Esophagus squamous epithelium (tissue), 5 donors: Measurements from ENCODE around the gene MRGPRD. TPM values are rescaled to one million over a fixed set of nuclear protein-coding genes. Genes with fewer than 3 reads are reported as not detected.

Experiments used
- DNase-seq: peaks from one replicate; lab custom pipeline; 2025; lab: John Stamatoyannopoulos, UW
- H3K27ac ChIP-seq, 4 donors: fragments of 200-600 bp; sonication (generic); one replicate each; pipeline ENCODE4 v1.5.1; 2016 to 2019; ENCODE audit warnings: mild to moderate bottlenecking in 1 of 4
- H3K27me3 ChIP-seq, 4 donors: fragments of 200-600 bp; sonication (generic); 1 replicate in 3 of 4; 2 replicates in 1 of 4; pipeline versions ENCODE4 v1.5.1 to v1.6.0; 2017 to 2021; ENCODE audit warnings: antibody characterized with exemption in 1 of 4
- H3K36me3 ChIP-seq, 3 donors: fragments of 200-600 bp; sonication (generic); one replicate each; pipeline ENCODE4 v1.5.1; 2016 to 2019
- H3K4me1 ChIP-seq, 3 donors: fragments of 200-600 bp; sonication (generic); one replicate each; pipeline ENCODE4 v1.5.1; 2017 to 2019
- H3K4me3 ChIP-seq, 4 donors: fragments of 200-600 bp; sonication (generic); 1 replicate in 3 of 4; 2 replicates in 1 of 4; pipeline ENCODE4 v1.5.1; 2016 to 2019; ENCODE audit warnings: mild to moderate bottlenecking in 2 of 4, moderate library complexity in 1 of 4
- H3K9me3 ChIP-seq, 3 donors: fragments of 200-600 bp; sonication (generic); one replicate each; pipeline ENCODE4 v1.5.1; 2016 to 2019
- POLR2A ChIP-seq, 4 donors: fragments of 450-650 bp; IDR thresholded peaks; one replicate each; pipeline ENCODE4 v1.6.1; 2017; ENCODE audit warnings: antibody characterized with exemption in 4 of 4, mild to moderate bottlenecking in 4 of 4, moderate library complexity in 3 of 4
- WGBS, 2 donors: methylation state at CpG; one replicate each; pipeline ENCODE4 v1.1.5; 2018; 5-methylcytosine and 5-hydroxymethylcytosine counted together
- intact Hi-C: fragments of 100-400 bp; cut with DNase I; formaldehyde crosslinking; loops from one replicate; pipeline ENCODE4 v1.15.0; 2022
- total RNA-seq, 4 donors: library from RNA; depleted of rRNA; stranded (reverse); fragments of >200 nt; gene quantifications; one replicate each; pipeline ENCODE4 v1.1.0, GENCODE V29; 2016
- TF ChIP-seq, protein P1 (sequence below), 6 experiments: fragments of 450-650 bp in 4 of 6; fragments of 200-600 bp in 2 of 6; sonication (generic) in 2 of 6; IDR thresholded peaks; one replicate each; pipeline ENCODE4 v1.5.1; 2016 to 2019; ENCODE audit warnings: antibody characterized with exemption in 6 of 6, mild to moderate bottlenecking in 4 of 6, moderate library complexity in 4 of 6
- donor health status: DM: yes; HTN: yes; CAD: no.

The MRGPRD gene
- total RNA-seq, 4 donors from 2014 or later: not detected

DNA sequence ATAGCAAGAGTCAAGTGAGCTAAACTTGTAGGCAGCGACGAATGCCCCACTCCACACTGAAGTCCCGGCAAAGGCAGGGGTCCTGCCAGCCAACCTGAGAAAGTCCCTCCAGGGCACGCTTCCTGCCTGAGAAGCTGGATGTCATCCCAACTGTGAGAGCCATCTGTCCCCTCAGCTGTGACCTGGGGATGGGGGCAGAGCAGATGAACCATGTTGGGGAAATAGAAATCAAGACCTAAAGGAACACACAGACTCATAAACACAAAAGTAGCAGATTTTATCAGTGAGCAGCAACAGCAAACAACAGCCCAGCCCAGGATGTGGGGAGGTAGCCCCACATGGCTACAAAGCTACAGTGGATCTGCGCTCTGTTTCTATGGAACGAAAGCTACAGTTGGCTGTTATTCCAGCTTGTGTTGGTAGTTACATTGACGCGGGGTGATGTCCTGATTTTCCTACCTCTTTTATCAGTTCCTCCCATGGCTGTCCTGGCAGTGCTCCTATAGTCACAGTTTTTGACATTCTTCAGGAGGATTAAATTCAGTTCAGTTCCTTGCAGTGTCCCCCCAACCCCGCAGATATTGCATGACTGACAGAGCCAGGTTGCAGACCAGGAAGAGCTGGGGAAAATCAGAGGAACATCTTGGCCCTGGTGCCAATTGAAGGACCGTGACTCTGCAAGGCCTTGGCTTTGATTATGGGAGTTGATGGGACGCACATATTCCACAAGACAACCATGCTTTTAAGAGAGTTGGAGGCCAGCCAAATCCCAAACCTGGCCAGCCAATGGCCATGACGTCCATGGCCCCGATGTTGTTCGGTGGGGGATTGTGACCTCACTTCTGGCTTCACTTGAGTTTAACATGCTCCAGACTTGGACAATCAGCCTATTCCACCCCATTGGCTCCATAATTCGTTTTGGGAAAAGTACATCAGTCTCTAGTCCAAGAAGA lies 14.6 kb downstream of the MRGPRD start:
- H3K27me3 ChIP-seq: peaks cover 0 to 8% (median 0%) of the 10 kb centered on the region in 4 donors
- H3K4me3 ChIP-seq: no peak overlapping the region
- no peak for DNase-seq
- intact Hi-C loops: no loop called here
- no peak overlapping the region for H3K27ac ChIP-seq
- H3K36me3 ChIP-seq: no peaks in the 10 kb centered on the region
- H3K4me1 ChIP-seq: no peaks in the 10 kb centered on the region
- TF ChIP-seq, protein P1, sequence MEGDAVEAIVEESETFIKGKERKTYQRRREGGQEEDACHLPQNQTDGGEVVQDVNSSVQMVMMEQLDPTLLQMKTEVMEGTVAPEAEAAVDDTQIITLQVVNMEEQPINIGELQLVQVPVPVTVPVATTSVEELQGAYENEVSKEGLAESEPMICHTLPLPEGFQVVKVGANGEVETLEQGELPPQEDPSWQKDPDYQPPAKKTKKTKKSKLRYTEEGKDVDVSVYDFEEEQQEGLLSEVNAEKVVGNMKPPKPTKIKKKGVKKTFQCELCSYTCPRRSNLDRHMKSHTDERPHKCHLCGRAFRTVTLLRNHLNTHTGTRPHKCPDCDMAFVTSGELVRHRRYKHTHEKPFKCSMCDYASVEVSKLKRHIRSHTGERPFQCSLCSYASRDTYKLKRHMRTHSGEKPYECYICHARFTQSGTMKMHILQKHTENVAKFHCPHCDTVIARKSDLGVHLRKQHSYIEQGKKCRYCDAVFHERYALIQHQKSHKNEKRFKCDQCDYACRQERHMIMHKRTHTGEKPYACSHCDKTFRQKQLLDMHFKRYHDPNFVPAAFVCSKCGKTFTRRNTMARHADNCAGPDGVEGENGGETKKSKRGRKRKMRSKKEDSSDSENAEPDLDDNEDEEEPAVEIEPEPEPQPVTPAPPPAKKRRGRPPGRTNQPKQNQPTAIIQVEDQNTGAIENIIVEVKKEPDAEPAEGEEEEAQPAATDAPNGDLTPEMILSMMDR (IDR thresholded peaks at IDR 0.05): no peak
- WGBS, 2 donors: 80 to 81% methylated on average over 13 to 14 of the region's 15 CpGs
- no peaks in the 10 kb centered on the region for H3K9me3 ChIP-seq

DNA sequence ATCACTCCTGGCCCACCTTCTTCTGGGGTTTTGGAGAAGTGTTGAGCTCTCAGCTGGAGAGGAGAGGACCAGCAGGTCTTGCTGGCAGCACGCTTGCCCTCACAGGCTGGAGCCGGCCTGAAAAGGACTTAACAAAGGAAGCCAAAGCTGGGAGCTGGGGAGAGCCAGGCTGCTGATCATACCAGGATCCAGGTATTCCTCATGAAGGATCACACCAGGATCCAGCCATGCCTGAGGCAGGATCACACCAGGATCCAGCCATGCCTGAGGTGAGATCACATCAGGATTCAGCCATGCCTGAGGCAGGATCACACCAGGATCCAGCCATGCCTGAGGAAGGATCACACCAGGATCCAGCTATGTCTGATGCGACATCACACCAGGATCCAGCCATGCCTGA lies 17.0 kb downstream of the MRGPRD start:
- intact Hi-C loops: no loop called here
- no peak overlapping the region for H3K27ac ChIP-seq
- no peaks in the 10 kb centered on the region for H3K4me1 ChIP-seq
- peaks cover 0 to 4% (median 0%) of the 10 kb centered on the region in 4 donors for H3K27me3 ChIP-seq
- no peaks in the 10 kb centered on the region for H3K36me3 ChIP-seq
- no peaks in the 10 kb centered on the region for H3K9me3 ChIP-seq
- H3K4me3 ChIP-seq: no peak overlapping the region
- no peak for TF ChIP-seq POLR2A (IDR thresholded peaks at IDR 0.05)
- TF ChIP-seq, protein P1 (IDR thresholded peaks at IDR 0.05): no peak
- no peak for DNase-seq
- 67 to 90% methylated on average over 1 of the region's 3 CpGs for WGBS, 2 donors

DNA sequence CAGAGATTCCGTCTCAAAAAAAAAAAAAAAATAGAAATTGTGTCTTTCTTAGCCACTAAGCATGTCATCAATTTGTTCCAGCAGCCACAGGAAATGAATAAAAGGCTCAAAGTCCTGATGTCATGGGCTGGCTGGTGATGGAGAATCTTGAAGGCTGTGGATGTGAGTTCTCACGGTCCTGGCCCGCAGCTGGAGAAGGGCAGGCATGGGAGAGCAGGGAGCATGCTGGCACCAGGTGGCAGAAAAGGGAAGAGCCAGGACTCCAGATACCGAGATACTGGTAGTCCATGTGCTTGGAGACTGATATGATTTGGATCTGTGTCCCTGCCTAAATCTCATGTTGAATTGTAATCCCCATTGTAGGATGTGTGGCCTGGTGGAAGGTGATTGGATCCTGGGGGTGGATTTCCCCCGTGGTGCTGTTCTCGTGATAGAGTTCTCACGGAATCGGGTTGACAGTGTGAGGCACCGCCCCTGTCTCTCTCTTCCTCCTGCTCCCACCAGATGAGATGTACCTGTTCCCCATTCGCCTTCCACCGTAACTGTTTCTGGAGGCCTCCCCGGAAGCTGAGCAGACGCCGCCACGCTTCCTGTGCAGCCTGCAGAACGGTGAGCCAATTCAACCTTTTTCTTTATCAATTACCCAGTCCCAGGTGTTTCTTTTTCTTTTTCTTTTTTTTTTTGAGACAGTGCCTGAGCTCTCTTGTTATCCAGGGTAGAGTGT lies 18.1 kb downstream of the MRGPRD start:
- no peak for DNase-seq
- intact Hi-C loops: no loop called here
- Histone ChIP-seq H3K27me3 (no peaks in the 10 kb centered on the region), H3K4me3 (no peak overlapping the region), H3K36me3 (no peaks in the 10 kb centered on the region), H3K4me1 (no peaks in the 10 kb centered on the region), H3K9me3 (no peaks in the 10 kb centered on the region), H3K27ac (no peak overlapping the region)
- no peak for TF ChIP-seq POLR2A (IDR thresholded peaks at IDR 0.05)
- TF ChIP-seq, protein P1 (IDR thresholded peaks at IDR 0.05): no peak
- WGBS, 2 donors: 74 to 78% methylated on average over 16 of the region's 16 CpGs

DNA sequence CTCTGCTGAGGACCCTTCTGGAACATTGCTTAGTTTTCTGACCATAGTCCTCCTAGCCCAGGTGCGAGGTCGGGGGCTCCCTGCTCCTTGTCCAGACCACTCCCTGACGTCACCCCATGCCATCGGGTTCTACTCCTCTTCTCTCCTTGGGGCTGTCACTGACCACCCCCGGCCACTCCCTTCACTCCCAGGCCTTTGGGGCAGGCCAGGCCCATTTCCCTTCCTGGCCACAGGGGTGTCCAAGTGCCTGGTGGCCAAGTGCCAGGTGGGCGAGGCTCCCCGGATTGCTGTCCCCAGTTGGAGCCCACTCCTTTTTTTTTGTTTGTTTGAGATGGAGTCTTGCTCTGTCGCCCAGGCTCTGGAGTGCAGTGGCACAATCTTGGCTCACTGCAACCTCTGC lies 19.5 kb downstream of the MRGPRD start:
- no peak for DNase-seq
- Histone ChIP-seq H3K4me3 (no peak overlapping the region), H3K27ac (no peak overlapping the region), H3K9me3 (no peaks in the 10 kb centered on the region), H3K36me3 (no peaks in the 10 kb centered on the region), H3K4me1 (peaks cover 0 to 6% (median 0%) of the 10 kb centered on the region in 3 donors), H3K27me3 (peaks cover 0 to 4% (median 0%) of the 10 kb centered on the region in 4 donors)
- TF ChIP-seq, protein P1 (IDR thresholded peaks at IDR 0.05): no peak
- no peak for TF ChIP-seq POLR2A (IDR thresholded peaks at IDR 0.05)
- 72 to 73% methylated on average over 7 to 8 of the region's 8 CpGs for WGBS, 2 donors
- intact Hi-C loops: no loop called here
